Endometrium (tissue), 2 donors: Measurements from ENCODE around the gene UMOD.

Experiments
- FAIRE-seq: peaks from 2 replicates; lab custom pipeline; 2012; peaks lifted over from hg19 to GRCh38; lab: Jason Lieb, UNC
- donor health status: control.
- donor health status: control.

The UMOD gene

DNA sequence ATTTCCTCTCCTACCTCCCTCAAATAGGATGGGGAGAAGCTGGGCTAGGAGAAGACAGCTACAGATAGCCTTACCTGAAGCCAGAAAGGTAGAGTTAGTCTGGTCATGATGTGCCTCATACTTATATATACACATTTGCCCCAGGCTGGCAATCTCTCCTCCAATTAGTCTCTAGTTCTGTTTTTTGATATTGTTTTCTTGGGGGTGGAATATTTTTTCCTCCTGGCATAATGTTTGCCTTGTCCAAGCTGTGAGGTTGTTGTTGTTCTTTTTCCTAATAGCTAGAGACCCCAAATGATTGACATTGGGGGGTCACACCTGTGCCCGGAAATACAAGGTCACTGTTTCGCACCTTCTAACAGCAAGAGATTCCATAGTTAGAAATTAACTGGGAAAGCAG is at the start of gene UMOD:
UMOD (minus strand) TSS at position 101 of the 400 bp plus-strand sequence. CDS start 1,978 bp downstream, outside the sequence.
- FAIRE-seq = no peak

DNA sequence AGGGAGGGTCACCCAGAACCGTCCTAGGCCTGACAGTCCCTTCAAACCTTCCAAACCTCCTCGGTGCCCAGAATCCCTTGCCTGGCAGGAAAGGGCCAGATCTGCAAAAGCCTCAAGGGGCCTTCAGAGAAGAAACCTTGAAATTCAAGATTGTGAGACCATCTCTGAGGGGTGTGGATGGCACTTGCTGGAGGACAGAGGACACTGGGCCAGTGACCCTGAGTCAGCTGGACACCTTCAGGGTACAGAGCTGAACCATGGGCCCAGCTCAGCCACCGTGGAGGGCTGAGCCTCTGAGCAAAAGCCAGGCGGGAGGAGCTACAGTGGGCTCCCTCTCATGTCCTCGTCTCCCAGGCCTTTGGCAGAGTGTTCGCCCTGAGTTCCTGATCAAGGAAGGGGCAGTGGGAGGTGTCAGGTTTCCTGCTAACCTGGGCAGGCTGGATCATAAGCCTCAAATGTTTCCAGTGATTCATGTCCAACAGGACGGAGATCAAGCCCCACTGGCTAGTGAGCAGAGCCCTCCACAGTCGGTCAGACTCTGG is 49.0 kb upstream of the UMOD start:
- no peak for FAIRE-seq

DNA sequence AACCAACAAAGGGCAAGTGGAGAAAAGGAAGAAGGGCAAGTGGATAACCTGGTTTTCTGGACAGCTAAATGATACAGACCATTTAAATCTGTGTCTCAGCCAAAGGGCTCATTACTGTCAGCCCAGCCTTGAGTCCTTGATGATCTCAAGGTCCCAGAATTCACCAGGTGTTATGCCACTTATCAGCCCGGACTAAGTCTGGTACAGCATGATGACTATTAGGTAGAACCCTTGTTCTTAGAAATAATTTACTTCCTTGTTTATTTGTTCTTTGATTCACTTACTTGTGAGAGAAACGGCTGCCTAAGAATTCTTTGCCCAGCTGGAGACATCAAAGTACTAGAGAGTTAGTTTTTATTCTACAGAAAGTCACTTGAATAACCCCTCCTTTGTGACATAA is 48.6 kb upstream of the UMOD start:
- FAIRE-seq = no peak

DNA sequence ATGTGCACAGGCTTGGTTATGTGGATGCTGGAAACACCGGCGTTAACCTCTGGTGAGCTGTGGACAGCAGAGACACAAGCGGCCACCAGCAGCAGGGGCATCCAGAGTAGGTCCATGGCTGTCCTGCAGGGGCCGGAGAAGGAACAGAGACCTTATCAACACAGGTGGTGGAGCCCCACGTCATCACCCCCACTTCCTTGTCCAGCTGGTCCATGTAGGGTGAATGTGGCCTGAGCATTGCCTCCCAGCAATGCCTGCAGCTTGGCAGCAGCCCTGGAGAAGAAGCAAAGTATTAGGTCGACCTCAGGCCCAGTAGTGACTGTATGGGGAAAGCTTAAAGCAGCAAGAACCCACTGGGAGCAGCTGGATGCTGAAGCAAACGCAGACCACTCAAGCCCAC is 46.7 kb upstream of the UMOD start:
- FAIRE-seq = no peak

DNA sequence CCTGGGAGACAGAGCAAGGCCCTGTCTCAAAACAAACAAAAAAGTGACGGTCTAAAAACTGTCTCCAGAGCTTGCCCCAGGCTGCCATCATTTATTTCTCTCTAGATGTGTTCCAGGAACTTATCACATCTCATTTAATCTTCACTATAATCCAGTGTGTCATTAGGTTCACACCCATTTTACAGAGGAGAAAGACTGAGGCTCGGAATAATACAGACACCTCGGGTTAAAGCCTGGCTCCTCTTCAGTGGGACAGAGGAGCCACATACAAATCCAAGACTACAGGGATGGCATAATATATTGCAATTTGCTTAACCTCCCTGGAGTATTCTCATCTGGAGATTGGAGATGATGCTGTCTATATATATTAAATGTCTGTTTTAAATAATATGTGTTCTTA is 46.1 kb upstream of the UMOD start:
- FAIRE-seq = no peak

DNA sequence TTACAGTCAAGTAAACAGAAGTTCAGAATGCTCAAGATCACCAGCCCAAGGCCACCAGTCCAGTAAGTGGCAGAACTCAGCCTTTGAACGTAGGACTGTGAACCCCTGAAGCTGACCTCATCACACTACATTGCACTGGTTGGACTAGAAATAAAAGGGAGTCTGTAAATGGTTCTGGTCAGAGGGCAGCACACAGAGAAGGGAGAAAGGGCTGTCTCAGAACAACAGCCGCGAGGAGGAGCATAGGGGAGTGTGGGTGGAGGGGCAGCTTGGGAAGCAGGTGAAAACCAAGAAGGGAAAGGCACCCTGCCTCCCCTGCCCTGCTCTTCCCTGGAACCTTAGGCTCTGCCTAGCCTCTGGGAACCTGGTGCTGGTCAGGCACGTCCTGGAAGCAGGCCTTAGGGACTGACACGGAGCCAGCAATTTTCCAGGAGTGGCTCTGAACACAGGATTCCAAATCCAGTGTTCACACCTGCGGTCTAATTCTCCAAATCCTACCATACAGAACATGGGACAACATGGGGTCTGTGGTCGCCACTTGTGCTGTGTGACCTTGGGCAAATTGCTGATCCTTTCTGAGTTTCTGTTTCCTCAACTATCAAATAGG is 45.1 kb upstream of the UMOD start:
- no peak for FAIRE-seq

DNA sequence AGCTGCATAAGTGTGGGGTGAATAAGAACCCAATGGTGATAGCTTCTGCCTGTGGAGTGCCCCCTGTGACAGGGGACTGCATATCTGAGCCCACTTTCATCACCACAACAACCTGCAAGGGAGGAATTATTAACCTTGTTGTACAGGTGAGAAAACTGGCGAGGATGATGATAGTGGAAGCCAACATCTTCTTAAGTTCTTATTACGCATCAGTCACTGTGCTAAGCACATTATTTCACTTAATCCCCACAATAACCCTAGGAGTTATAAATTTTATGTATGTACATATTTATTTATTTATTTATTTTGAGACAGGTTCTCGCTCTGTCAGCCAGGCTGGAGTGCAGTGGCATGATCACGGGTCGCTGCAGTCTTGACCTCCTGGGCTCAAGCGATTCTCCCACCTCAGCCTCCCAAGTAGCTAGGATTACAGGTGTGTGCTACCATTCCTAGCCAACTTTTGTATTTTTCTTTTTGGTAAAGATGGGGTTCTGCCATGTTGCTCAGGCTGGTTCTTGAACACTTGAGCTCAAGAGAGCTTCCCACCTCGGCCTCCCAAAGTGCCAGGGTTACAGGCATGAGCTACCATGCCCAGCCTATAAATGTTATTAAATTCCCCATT is 44.4 kb upstream of the UMOD start:
- no peak for FAIRE-seq

DNA sequence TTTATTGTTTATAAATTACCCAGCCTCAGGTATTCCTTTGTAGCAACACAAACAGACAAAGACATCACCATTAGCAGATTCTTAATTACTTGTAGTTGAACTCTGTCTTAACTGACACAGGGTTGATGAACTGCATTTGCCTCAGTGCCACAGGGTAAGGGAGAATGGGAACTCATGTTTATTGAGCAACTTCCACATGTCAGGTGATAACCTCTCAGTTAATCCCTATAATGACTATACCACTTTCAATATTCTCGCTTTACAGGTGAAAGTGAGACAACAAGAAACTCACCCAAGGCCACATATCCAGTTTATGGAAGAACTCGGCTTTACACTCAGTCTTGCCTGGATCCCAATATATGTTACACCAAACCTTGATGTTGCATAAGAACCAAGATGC is 43.4 kb upstream of the UMOD start:
- no peak for FAIRE-seq

DNA sequence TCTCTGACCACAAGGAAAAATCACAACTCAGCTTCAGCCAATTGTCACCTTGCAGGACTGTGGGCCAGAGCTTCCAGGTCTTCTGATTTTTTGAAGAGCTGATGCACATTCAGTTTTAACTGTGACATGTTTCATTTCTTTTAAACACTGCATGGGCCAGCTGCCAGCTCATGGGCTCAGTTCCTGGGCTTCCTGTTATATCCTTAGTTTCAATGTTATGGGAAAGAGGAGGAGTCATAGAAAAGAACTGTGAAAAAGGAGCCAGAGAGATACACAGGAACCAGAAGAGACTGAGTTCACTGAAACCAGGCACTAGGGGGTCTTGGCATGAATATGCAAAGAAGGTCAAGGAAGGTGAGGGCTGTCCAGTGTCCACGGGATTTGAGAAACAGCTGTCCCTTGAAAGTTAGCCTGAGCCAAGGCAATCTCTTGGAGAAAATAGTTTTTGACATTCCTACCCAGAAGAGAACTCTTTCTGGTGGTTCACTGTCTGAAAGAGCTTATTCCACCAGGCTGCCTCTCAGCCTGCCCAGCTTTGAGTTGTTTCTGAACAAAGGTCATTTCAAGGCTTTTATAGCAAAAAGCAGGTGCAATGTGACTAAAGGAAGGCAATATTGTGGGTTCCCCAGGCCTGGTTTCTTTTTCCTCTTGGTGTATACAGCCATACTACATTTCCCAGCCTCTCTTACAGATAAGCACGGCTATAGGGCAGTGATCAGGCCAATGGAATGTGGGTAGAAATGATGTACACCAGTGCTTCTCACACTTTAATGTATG is 41.5 kb upstream of the UMOD start:
- FAIRE-seq = no peak

DNA sequence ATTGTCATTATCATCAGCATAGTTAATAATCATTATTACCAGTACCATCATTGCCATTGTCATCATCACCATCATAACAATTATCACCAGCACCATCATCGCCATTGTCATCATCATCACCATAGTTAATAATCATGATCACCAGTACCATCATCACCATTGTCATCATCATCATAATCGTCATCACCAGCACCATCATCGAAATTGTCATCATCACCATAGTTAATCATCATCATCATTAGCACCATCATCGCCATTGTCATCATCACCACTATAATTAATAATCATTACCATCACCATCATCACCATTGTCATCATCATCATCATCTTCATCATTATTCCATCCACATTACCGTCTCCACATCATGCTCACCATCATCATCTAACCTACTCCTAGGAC is 38.5 kb upstream of the UMOD start:
- no peak for FAIRE-seq

DNA sequence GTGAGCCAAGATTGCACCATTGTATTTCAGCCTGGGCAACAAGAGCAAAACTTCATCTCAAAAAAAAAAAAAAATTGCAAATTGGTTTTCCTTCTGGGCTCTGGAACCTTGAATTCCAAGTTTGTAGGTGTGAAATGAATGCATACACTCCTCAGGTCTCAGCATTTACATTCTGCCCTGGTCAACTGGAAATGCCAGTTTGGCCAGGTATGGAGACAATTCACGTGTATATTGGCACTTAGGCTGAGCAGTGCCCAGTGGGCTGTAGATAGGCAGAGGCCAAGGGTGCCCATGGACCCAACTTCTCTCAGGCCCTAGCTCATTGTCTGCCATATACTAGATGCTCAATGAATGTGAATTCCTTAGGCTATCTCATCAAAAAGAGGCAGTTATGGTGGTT is 36.3 kb upstream of the UMOD start:
- FAIRE-seq = no peak

DNA sequence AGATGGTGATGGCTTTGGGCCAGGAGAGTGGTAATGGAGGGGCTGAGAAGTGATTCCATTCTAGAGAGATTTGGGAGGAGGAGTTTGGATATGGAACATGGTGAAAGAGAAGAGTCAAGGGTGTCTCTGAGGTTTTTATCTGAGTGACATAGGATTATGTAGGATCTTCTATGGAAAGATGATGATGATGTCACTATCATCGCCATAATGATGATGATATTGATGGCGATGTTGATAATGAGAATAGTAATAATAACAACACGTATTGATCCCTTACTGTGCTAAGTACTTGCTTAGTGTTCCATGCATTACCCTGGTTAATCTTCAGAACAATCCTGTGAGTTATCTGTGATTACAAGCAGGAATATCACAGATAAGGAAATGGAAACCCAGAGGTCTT is 35.5 kb upstream of the UMOD start:
- no peak for FAIRE-seq

DNA sequence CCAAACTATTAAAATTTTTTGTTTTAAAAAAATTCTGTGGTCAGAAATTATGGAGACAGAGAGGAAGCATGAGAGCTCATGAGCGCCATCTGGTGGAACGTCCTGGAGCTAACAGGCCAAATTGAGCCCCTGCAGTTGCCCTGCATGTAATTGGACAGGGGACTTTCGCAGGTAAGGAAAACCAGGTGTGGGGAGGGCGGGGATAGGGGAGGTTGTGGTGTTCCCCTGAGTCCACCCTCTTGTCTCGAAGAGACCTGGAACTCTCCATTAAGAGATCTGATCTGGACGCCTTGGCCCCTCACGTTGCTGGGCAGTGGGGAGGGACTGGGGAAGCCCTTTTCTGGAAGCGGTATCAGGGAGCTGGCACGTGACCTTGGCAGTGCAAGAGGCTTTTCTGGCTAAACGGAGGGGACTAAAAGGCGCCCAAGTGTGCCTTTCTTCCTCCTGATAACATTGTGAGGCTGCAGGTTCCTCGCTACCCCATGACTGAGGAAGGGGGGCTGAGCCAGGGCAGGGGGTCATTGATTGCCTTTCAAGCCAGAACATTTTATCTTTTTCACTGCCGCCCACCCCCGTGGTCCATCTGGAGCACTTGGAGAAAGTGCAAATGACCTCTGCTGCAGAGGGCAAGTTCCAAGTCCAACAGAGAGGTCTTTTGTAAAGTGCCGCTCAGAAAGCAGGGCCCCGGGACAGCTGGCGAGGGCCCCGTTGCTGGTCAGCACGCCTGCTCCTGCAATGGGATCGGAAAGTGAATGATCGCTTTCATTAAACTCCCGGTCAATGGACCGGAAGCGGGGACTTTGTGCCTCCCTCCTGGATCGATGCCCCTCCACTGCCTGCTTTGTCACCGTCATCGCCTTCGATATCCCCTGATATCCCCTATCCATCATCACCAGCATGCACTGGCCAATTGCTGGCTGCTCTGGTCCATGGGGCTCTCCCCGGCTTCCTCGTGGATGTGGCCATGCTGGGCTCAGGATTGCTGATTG is 33.6 kb upstream of the UMOD start:
- FAIRE-seq = no peak

DNA sequence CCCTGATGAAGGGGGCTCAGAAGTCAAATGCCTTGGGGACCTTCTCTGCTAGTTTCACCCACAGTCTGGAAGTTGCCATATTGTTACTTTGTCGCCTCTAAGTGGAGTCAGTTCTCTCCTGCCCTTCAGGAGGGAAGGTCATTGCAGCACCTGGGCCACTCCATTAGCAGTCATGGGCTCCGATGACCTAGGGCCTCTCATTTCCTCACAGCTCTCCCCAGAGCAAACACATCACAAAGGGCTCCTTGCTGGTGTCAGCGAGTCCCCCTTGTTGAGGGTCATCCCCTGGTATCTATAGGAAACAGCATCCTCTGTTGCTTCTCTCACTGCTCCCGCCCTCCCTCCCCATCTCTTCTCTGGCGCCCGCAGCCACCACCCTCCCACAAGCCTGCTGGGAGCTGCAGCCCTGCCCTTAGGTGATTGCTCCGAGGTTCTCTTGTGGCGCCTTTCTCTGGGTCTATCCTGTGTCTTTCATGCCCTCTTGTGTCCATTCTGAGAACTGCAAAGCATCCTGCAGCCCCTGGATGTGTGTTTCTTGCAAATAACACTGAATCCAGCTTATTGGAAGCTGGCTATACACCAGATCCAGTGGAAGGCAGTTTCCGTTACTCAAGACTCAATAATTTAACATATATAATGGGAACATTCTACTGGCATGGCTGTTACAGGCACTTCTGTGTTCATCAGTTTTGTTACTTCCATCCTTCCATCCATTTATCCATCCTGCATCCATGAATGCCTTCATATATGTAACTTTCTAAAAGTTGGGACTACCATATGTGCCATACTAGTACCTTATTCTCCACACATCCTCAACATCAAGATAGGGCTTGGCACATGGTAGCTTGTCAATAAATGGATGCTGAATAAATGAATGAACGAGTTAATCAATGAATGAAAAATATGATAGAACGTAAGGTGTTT is 30.9 kb upstream of the UMOD start:
- no peak for FAIRE-seq

DNA sequence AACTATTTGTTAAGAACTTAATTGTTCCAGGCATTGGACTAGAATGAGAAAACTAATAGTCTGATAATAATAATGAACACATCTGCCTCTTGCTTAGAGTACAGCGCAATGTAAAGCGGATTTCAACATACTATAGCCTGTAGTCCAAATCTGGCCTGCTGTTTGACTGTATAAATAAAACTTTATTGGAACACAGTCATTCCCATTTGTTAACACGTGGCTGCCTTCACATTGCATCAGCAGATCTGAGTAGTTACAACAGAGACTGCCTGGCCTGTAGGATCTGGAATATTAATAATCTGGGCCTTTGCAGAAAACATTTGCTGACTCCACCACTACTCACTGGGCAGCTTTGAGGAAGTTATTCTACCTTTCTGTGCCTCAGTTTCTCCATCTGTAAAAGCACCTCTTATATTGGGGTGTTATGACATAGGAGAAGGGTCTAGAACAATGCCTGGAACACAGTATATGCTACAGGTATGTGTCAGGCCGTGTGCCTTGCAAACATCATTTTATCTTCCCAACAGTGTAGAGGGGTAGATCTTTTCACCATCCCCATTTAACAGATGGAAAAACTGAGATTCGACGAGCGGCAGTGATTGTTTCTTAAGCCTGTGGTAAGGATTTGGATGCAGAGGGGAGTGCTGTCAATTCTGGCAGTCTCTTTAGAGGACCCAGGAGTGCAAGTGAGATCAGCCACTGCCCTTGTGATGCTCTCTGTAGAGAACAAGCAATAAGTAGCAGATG is 29.9 kb upstream of the UMOD start:
- FAIRE-seq = no peak

DNA sequence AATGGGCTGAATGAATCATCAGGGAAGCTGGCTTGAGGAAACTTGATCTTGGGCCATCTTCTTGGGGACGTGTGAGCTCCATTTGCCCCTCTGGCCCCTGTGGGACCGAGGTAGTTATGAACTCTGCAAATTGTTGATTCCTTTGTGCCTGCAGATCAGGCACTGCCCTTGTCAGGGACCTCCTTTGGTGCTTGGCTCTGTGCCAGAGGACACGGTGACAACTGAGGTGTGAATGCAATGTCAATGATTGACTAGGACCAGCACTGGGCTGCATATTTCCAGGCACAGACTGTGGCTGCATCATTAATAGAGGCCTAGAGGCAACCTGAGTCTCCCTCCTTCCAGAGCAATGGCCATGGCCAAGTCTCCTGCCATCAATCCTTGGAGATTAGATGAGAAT is 28.3 kb upstream of the UMOD start:
- no peak for FAIRE-seq

DNA sequence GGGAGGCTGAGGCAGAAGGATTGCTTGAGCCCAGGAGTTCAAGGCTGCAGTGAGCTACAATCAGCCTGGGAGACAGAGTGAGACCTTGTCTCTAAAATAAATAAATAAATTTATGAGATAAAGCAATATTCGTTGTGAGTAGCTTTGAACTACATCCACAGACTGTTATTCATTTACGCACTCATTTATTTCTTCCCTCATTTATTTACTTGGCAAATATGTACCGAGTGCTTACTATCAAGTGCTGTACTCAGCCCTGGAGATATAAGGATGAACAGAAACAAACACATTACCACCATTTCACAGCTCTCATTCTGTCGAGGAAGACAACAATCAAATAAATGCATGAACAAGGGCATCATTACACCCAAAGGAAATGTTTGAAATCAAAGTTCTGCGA is 24.7 kb upstream of the UMOD start:
- no peak for FAIRE-seq

DNA sequence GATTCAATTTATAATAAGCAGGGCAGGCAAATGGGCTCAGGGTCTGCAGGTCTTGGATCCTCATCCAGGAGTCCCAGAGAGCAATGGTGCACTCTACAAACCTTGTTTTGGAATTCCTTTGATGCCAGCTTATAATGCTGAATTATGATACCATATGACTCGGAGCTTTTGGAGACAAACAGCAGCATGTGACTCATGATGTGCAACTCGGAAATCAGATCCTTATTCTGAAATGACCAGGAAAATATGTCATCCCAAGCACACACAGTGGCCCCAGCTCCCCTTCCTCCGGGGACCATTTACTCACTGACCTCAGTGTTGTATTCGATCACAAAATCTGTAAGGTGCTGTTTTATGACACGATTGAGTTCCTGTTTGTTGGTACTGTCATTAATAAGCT is 20.2 kb upstream of the UMOD start:
- no peak for FAIRE-seq

DNA sequence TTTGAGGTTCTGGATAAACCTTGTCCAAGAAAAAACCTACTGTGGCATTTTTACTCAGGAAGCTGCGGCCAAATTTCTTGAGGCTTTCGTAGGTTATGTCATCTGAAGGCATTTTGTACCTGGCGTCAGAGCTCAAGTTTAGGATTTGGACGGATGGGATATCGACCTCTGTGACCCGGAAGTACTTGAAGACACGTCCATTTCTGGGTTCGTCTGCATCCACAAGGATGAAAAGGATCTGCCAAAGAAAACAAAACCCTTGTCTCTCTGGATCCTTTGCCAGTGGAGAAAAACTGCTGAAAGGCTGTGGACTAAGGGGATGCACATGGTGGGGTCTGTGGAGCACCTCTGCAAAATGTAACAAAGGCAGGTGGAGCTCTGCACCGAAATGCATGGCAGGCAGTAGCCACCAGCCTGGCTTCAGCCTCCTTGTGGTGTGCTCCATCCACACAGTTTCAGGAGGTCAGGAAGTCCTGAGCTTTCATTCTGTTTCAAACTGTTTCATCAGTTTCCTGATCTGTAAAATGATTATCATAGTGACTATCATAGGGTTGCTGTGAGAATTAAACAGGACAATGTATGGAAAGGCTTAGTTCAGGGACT is 17.0 kb upstream of the UMOD start:
- no peak for FAIRE-seq

DNA sequence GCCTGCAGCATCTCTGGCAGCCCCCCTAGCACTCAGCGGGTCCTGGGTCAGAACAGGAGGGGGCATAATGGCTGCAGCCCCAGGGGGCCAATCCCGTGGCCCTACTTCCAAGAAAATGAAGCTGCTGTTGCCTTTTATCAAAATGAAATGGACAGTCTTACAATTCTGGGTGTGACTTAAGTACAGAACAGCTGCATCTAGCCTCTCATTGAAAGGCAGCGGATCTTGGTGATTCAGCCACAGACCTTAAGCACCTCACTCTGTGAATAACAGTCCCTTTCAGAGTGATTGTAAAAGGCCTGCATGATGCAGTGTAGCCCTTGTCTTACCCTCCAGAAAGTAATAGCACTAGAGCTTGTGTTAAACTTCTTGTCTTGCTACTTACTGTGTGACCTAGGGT is 11.5 kb upstream of the UMOD start:
- no peak for FAIRE-seq
